ACC112 (cell line): ENCODE measurements around the gene CAMTA1.

Experiments
- H2AFZ ChIP-seq: fragments of 200-600 bp; sonication (generic); one replicate; pipeline ENCODE4 v1.6.0; 2017; ENCODE audit warnings: antibody characterized with exemption, low read length; ENCODE audit not compliant: unreplicated experiment
- H3K27ac ChIP-seq: fragments of 200-600 bp; sonication (generic); 2 replicates; pipeline ENCODE4 v1.5.1; 2014; ENCODE audit warnings: low read depth, mild to moderate bottlenecking, antibody characterized with exemption, low read length, moderate library complexity
- H3K27me3 ChIP-seq: fragments of 200-600 bp; sonication (generic); 2 replicates; pipeline ENCODE4 v1.6.1; 2014; ENCODE audit warnings: mild to moderate bottlenecking, antibody characterized with exemption, low read length, moderate library complexity, mixed read lengths; ENCODE audit not compliant: insufficient read depth
- H3K36me3 ChIP-seq: fragments of 200-600 bp; sonication (generic); 2 replicates; pipeline ENCODE4 v1.6.1; 2016; ENCODE audit warnings: mild to moderate bottlenecking, antibody characterized with exemption, low read length, moderate library complexity, mixed read lengths; ENCODE audit not compliant: insufficient read depth
- H3K4me1 ChIP-seq: fragments of 200-600 bp; sonication (generic); one replicate; pipeline ENCODE4 v1.6.1; 2016; ENCODE audit warnings: low read length, mixed read lengths; ENCODE audit not compliant: insufficient read depth, unreplicated experiment, control insufficient read depth
- H3K4me3 ChIP-seq: fragments of 200-600 bp; sonication (generic); 2 replicates; pipeline ENCODE4 v1.5.1; 2014; ENCODE audit warnings: mild to moderate bottlenecking, low read depth, low read length
- H3K79me2 ChIP-seq: fragments of 200-600 bp; sonication (generic); one replicate; pipeline ENCODE4 v1.6.0; 2016; ENCODE audit warnings: low read length; ENCODE audit not compliant: control insufficient read depth, unreplicated experiment, insufficient read depth

CAMTA1 gene

DNA sequence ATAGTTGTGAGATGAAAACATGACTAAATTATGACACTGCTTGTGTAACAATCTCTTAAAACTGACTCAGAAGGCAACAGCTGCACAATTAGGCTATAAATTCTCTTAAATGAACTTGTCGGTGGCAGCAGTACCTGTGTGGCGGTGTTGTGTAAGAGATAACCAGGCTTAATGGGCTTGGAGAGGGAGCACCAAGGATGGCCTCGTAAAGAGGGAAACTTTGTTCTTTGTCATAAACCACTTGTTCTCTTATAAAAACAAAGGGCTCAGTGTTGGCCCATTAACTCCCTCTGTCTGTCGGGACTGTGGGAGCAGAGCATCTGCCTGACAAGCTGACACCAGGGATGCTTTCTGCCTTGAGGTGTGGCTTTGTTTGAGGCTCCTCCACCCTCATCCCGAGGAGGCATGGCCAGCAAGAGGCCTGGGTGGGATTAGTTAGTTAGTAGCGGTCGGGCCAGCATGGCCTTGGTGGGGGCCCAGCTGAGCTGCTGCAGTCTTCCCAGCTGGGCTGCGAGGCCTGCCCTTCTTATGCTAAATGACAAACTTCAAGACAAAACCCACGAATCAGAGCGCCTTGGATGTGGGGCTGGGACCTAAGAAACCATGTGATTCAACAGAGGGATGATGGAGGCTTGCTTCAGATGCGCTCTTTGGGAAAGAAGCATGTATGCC lies 171.4 kb downstream of the CAMTA1 start:
- no peaks in the 10 kb centered on the region for H3K4me1 ChIP-seq
- H3K36me3 ChIP-seq, result no peaks in the 10 kb centered on the region
- no peak overlapping the region for H3K27ac ChIP-seq
- H3K4me3 ChIP-seq, result no peak overlapping the region
- no peaks in the 10 kb centered on the region for H3K79me2 ChIP-seq
- H3K27me3 ChIP-seq, result peaks cover 22% of the 10 kb centered on the region; the same call in 1 of the 2 replicates
- H2AFZ ChIP-seq, result no peak overlapping the region

DNA sequence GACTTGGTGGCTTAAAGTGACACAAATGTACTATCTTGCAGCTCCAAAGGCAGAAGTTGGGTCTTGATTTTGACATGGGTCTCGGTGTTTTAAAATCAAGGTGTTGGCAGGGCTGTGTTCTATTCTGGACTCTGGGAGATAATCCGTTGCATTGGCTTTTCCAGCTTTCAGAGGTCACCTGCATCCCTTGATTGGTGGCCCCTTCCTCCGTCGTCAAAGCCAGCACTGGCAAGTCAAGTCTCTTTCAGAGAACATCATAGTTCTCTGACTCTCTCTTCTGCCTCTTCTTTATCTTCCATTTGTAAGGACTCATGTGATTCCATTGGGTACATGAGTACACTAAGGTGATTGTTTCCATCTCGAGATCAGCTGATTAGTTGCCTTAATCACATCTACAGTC lies 172.1 kb downstream of the CAMTA1 start:
- H3K4me1 ChIP-seq, result no peaks in the 10 kb centered on the region
- H3K4me3 ChIP-seq, result no peak overlapping the region
- H3K27ac ChIP-seq, result no peak overlapping the region

DNA sequence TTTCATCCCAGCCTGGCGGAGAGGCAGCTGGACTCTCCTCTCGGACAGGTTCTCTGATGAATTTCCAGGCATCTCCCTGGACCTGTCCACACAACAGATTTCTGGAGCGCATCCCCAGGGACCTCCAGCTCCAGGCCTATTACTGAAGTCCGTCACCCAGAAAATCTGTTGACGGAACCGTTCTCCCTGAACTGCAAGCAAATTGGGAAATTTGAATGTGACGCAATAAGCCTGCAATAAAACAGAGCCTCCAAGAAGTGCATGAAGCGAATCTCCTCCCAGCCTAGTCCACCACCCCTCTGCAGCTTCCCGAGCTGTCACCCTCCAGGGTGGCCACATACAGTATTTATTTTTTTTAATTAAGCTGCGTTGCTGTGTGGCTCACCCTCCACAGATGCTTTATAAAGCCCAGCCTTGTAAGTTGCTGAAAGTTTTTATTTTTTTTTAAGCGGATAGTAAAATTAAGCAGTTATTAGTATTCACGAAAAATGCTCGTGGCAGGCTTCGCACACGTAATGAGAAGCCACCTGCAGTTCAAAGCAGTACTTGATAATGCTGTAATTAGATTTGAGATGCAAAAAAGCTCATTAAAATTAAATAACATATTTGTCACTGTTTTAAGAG lies 173.3 kb downstream of the CAMTA1 start:
- no peaks in the 10 kb centered on the region for H3K79me2 ChIP-seq
- H3K27me3 ChIP-seq, result peaks cover 28% of the 10 kb centered on the region; the same call in 1 of the 2 replicates
- H3K27ac ChIP-seq, result no peak overlapping the region
- no peak overlapping the region for H3K4me3 ChIP-seq
- H3K4me1 ChIP-seq, result no peaks in the 10 kb centered on the region
- H3K36me3 ChIP-seq, result no peaks in the 10 kb centered on the region
- H2AFZ ChIP-seq, result no peak overlapping the region

More for the DNA sequence above, 172.1 kb downstream of the CAMTA1 start:
- peaks cover 22% of the 10 kb centered on the region; the same call in 1 of the 2 replicates for H3K27me3 ChIP-seq
- no peaks in the 10 kb centered on the region for H3K36me3 ChIP-seq
- H2AFZ ChIP-seq, result no peak overlapping the region
- no peaks in the 10 kb centered on the region for H3K79me2 ChIP-seq

DNA sequence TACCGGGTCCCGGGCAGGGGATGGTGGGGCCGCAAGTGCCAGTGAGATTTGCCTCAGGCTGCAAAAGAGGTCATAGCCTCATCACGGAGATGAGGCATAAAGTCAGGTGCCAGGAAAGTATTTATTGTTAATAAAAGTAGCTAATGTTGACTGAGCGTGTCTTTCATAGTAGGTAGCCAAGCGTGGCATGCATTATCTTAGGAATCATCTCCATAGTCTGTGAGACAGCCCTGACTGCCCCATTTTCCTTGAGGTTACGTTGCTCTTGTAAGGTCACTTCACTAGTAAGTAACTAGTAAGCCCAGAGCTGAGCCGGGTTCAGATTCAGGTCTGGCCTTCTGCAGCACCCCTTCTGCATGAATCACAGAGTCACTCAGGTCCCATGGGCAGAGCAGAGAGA lies 174.2 kb downstream of the CAMTA1 start:
- H3K27me3 ChIP-seq, result peaks cover 29% of the 10 kb centered on the region; the same call in 1 of the 2 replicates
- H3K4me1 ChIP-seq, result no peaks in the 10 kb centered on the region
- H3K36me3 ChIP-seq, result no peaks in the 10 kb centered on the region
- H3K79me2 ChIP-seq, result no peaks in the 10 kb centered on the region
- H3K4me3 ChIP-seq, result no peak overlapping the region
- no peak overlapping the region for H3K27ac ChIP-seq
- no peak overlapping the region for H2AFZ ChIP-seq

DNA sequence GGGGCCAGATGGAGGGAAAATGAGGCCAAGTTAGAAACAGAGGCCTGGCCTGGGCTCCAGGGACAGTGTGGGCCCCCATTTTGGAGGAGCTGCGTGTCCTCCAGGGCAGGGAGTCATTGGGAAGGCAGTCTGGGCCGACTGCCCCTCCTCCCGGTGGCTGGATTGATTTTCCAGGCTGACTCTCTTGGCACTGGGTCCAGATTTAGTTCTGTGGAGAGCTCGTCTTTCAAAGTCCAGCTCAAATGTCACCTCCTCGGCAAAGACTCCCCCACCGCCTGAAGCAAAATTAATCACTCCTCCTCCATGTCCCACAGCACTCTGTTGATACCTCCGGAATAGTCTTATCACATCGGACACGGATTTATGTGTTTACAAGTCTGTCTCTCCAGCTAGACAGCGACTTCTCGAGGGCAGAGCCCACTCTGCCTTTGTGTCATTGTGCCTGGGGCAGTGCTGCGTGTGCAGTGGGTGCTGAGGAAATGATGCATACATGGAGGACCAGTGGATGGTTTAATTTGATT lies 175.1 kb downstream of the CAMTA1 start:
- Histone ChIP-seq H3K4me1 (no peaks in the 10 kb centered on the region), H3K4me3 (no peak overlapping the region), H3K79me2 (no peaks in the 10 kb centered on the region), H2AFZ (no peak overlapping the region), H3K27me3 (peaks cover 36% of the 10 kb centered on the region), H3K27ac (no peak overlapping the region), H3K36me3 (no peaks in the 10 kb centered on the region)

DNA sequence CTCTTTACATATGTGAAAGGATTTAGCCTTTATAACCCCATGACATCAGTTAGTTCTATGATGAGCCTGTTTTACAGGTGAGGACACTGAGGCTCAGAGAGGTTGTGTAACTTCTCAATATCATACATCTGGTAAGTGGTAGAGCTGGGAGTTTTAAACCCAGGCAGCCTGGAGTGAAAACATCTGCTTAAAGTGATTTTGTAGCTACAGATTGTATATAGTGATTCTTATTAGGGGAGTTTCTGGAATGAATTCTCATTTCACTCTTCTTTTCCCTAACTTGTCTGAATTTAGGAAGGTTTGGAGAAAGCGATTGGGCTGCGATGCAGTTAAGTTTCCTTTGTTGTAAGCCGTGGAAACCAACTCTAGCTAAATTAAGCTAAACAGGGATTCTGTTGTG lies 175.6 kb downstream of the CAMTA1 start:
- Histone ChIP-seq H3K4me1 (no peaks in the 10 kb centered on the region), H3K27ac (no peak overlapping the region), H3K79me2 (no peaks in the 10 kb centered on the region), H2AFZ (no peak overlapping the region), H3K36me3 (no peaks in the 10 kb centered on the region), H3K27me3 (peaks cover 41% of the 10 kb centered on the region), H3K4me3 (no peak overlapping the region)

DNA sequence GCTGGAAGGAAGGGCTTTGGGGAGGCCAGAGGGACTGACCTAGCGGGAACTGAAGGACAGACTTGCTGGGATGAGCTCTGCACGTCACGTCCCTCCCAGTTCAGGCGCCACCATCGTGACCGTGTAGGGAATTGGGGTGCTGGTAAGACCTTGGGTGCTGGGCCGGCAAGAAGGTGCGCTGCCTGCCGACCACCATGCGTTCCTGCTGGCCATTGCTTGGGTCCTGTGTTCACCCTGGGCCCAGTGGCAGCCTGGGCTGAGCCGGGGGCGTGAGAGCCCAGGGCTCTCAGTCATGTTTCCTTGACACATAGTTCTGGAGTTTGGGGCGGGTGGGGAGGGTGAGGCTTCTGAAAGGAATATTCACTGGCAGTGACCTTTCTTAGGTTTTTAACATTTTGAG lies 176.0 kb downstream of the CAMTA1 start:
- no peak overlapping the region for H3K4me3 ChIP-seq
- H3K27ac ChIP-seq, result no peak overlapping the region
- no peak overlapping the region for H2AFZ ChIP-seq
- no peaks in the 10 kb centered on the region for H3K79me2 ChIP-seq
- no peaks in the 10 kb centered on the region for H3K36me3 ChIP-seq
- H3K4me1 ChIP-seq, result no peaks in the 10 kb centered on the region
- H3K27me3 ChIP-seq, result peaks cover 45% of the 10 kb centered on the region

DNA sequence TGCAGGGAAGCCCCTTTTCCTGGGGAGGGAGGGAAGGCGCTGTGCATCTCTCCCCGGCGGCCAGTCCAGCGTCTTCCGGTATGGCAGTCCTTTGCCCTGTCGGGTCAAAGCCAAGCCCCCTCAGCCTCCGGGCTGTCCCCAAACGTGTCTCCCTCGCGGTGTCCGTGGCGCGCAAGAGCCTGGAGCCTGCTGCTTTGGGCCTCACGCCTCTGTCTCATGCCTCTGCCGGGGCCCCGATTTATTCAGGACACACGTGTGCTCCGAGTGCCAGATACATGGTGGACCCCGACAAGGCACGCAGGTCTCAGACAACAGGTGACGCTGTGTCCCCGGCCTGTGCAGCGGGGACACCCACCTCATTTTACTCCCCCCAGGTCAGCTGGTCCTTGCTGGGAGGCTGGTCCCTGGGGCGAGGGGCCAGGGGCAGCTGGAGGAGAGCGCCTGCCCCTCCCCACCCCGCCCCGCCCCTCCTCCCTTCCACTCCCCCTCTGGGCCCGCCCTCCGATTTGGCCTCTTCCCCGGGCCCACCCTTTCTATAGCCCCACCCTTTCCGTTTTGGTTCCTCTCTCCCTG lies 176.7 kb downstream of the CAMTA1 start:
- no peaks in the 10 kb centered on the region for H3K36me3 ChIP-seq
- H3K27me3 ChIP-seq, result peaks cover 49% of the 10 kb centered on the region
- no peak overlapping the region for H2AFZ ChIP-seq
- H3K27ac ChIP-seq, result no peak overlapping the region
- no peaks in the 10 kb centered on the region for H3K79me2 ChIP-seq
- H3K4me3 ChIP-seq, result no peak overlapping the region
- H3K4me1 ChIP-seq, result no peaks in the 10 kb centered on the region

DNA sequence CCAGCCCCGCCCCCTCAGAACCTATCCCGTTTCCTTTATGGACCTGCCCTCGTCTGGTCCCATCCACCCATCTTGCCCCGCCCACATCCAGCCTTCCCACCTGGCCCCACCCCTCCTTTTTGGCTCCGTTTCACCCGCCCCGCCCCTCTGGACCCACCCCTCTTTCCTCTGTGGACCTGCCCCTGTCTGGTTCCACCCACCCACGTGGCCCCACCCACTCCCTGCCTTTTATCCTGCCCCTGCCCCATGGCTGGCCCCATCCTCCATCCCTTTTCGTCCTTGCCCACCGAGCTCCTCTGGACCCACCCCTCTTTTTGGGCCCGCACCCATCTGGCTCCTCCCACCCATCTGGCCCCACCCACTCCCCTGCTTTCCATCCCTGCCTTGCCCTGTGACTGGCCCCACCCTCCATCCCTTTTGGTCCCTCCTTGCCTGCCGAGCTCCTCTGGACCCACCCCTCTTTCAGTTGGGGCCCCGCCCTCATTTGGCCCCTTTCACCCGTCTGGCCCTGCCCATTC lies 177.3 kb downstream of the CAMTA1 start:
- no peak overlapping the region for H2AFZ ChIP-seq
- no peaks in the 10 kb centered on the region for H3K79me2 ChIP-seq
- peaks cover 48% of the 10 kb centered on the region for H3K27me3 ChIP-seq
- H3K27ac ChIP-seq, result no peak overlapping the region
- no peaks in the 10 kb centered on the region for H3K4me1 ChIP-seq
- no peaks in the 10 kb centered on the region for H3K36me3 ChIP-seq
- H3K4me3 ChIP-seq, result no peak overlapping the region

DNA sequence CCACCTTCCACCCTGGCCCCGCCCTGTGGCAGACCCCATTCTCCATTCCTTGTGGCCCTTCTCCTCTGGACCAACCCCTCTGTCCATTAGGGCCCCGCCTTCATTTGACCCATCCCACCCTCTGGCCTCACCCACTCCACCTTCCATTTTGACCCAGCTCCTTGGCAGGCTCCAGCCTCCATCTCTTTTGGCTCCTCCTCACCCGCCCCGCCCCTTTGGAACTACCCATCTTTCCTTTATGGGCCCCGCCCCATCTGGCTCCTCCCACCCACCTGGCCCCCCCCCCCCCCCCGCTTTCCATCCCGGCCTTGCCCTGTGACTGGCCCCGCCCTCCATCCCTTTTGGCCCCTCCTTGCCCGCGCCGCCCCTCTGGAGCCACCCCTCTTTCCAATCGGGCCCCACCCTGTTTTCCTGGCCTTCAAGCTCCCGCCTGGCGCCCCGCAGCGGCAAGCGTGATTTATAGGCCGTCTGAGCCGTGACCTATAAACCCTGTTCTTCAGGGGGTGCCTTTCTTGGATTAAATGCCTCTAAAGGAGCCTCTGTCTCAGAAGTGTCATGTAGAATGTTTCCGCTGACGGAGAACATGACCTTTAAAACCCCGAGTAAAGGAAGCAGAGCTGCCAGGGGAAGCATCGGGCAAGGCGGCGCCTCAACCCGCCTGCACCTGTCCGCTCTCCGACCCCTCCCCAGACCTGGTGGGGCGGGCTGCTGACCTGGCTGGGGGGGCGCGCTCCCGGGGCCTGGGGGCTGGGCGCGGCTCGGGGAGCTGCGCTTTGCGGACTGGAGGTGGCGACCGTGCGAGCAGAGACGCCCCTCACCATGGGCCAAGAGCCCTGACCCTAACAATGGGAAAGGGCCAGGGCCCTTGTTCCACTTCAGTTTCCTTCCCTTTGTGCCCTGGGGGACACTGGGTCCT lies 178.0 kb downstream of the CAMTA1 start:
- H3K4me3 ChIP-seq, result no peak overlapping the region
- H3K4me1 ChIP-seq, result no peaks in the 10 kb centered on the region
- H3K79me2 ChIP-seq, result no peaks in the 10 kb centered on the region
- H2AFZ ChIP-seq, result no peak overlapping the region
- no peak overlapping the region for H3K27ac ChIP-seq
- peaks cover 53% of the 10 kb centered on the region for H3K27me3 ChIP-seq
- no peaks in the 10 kb centered on the region for H3K36me3 ChIP-seq
